CD4-positive, alpha-beta T cell (primary cell): Measurements from ENCODE around the gene PLCD4. TPM values are rescaled to one million over a fixed set of nuclear protein-coding genes. Genes with fewer than 3 reads are reported as not detected.

ENCODE experiments used
- ATAC-seq: fragments of 200-7000 bp; cut with Tn5 transposase; one replicate; pipeline ENCODE4 v1.10.0; 2022; ENCODE audit warnings: mild to moderate bottlenecking; ENCODE audit not compliant: poor library complexity
- CTCF ChIA-PET: fragments of 350-600 bp; sonication (Branson Sonifier 250); formaldehyde crosslinking; loops from one replicate; lab custom pipeline; 2021; ENCODE audit warnings: antibody characterized with exemption, inconsistent platforms; lab: Charles Lee
- POLR2A ChIA-PET: fragments of 350-600 bp; sonication (Branson Sonifier 250); formaldehyde crosslinking; loops from one replicate; lab custom pipeline; 2021; ENCODE audit warnings: antibody characterized with exemption, inconsistent platforms; lab: Charles Lee
- DNase-seq, 14 experiments: peaks; one replicate each; pipeline ENCODE4 v3.0.0-alpha.2; 2013 to 2020; ENCODE audit warnings: mixed read lengths in 2 of 14
- H3K27ac ChIP-seq, 2 donors: one replicate each; pipeline versions ENCODE4 v1.5.1 to v1.7.0; 2013; ENCODE audit warnings: low read length in 2 of 2, low read depth in 1 of 2, mild to moderate bottlenecking in 1 of 2
- H3K27me3 ChIP-seq, 2 experiments: 1 replicate in 1 of 2; 2 replicates in 1 of 2; pipeline versions ENCODE4 v1.6.1 to v1.7.0; 2013; ENCODE audit warnings: low read length in 2 of 2, control low read depth in 1 of 2, mild to moderate bottlenecking in 1 of 2, moderate library complexity in 1 of 2; ENCODE audit not compliant: insufficient read depth in 2 of 2, control insufficient read depth in 1 of 2
- H3K36me3 ChIP-seq: one replicate; pipeline ENCODE4 v1.6.1; 2013; ENCODE audit warnings: low read length, control low read depth; ENCODE audit not compliant: insufficient read depth
- H3K4me1 ChIP-seq: one replicate; pipeline ENCODE4 v1.6.1; 2013; ENCODE audit warnings: low read length, control low read depth; ENCODE audit not compliant: insufficient read depth
- H3K4me3 ChIP-seq: one replicate; pipeline ENCODE4 v1.5.1; 2013; ENCODE audit warnings: mild to moderate bottlenecking, low read length, moderate library complexity
- H3K9me3 ChIP-seq, 2 experiments: 1 replicate in 1 of 2; 2 replicates in 1 of 2; pipeline versions ENCODE4 v1.6.1 to v1.7.0; 2013; ENCODE audit warnings: low read length in 2 of 2, mild to moderate bottlenecking in 2 of 2, control low read depth in 1 of 2, moderate library complexity in 1 of 2; ENCODE audit not compliant: control insufficient read depth in 1 of 2, insufficient read depth in 1 of 2
- H3K27ac Mint-ChIP-seq: one replicate; pipeline ENCODE4 v1.8.0; 2020; ENCODE audit warnings: mixed read lengths
- H3K27me3 Mint-ChIP-seq: one replicate; pipeline ENCODE4 v1.8.0; 2021; ENCODE audit warnings: mixed read lengths
- H3K36me3 Mint-ChIP-seq: one replicate; pipeline ENCODE4 v1.8.0; 2021; ENCODE audit warnings: low read depth, mixed read lengths
- H3K4me1 Mint-ChIP-seq: one replicate; pipeline ENCODE4 v1.8.0; 2021; ENCODE audit warnings: low read depth, mixed read lengths
- H3K4me3 Mint-ChIP-seq: one replicate; pipeline ENCODE4 v1.8.0; 2020; ENCODE audit warnings: mild to moderate bottlenecking, mixed read lengths
- H3K9me3 Mint-ChIP-seq: one replicate; pipeline ENCODE4 v1.8.0; 2020; ENCODE audit warnings: mixed read lengths
- CTCF ChIP-seq: fragments of 200-600 bp; IDR thresholded peaks from one replicate; pipeline ENCODE4 v1.8.0; 2022; ENCODE audit warnings: antibody characterized with exemption, mild to moderate bottlenecking
- intact Hi-C, 2 experiments: fragments of 100-400 bp; cut with DNase I in 1 of 2; cut with micrococcal nuclease in 1 of 2; formaldehyde crosslinking; loops; one replicate each; pipeline versions ENCODE4 v1.15.1 to v1.9.0; 2023 to 2025; cut with DNase I, micrococcal nuclease
- total RNA-seq, 174 experiments: library from RNA in 2 of 174; stranded (reverse) in 2 of 174; gene quantifications; one replicate each; pipeline ENCODE4 v1.2.3 and lab custom pipeline; 2021 to 2026

The PLCD4 gene
- total RNA-seq, 2 experiments from 2014 or later: 0.25 to 0.77 TPM

- Mint-ChIP-seq H3K9me3 (no peaks in the 10 kb centered on the region), H3K4me1 (peaks cover 6% of the 10 kb centered on the region), H3K36me3 (peaks cover 78% of the 10 kb centered on the region), H3K4me3 (no peak overlapping the region), H3K27ac (no peak overlapping the region), H3K27me3 (no peaks in the 10 kb centered on the region)
- ATAC-seq (no peak), DNase-seq (no peak)
- H3K4me1 ChIP-seq: peaks cover 8% of the 10 kb centered on the region
- H3K36me3 ChIP-seq: peaks cover 85% of the 10 kb centered on the region
- POLR2A ChIA-PET: no interaction called here
- intact Hi-C loops: loop anchor here in 1 of 2 experiments (10.0 kb wide), 1 partner anchor 359 kb away; no protein-coding TSS in a partner anchor
- no peaks in the 10 kb centered on the region for H3K27me3 ChIP-seq
- no peak overlapping the region for H3K4me3 ChIP-seq
- H3K27ac ChIP-seq: no peak overlapping the region
- TF ChIP-seq CTCF: no peak
- H3K9me3 ChIP-seq: no peaks in the 10 kb centered on the region
- CTCF ChIA-PET: no interaction called here
Observed at GRCh38 chr2:218643751-218644310, 36.1 kb downstream of the PLCD4 start.

GRCh38 chr2:218644721-218645120 lies 37.0 kb downstream of the PLCD4 start:
- POLR2A ChIA-PET: no interaction called here

GRCh38 chr2:218645126-218645525 lies 37.4 kb downstream of the PLCD4 start:
- no peaks in the 10 kb centered on the region for H3K27me3 Mint-ChIP-seq
- Histone ChIP-seq H3K27me3 (no peaks in the 10 kb centered on the region), H3K27ac (no peak overlapping the region), H3K4me3 (no peak overlapping the region), H3K9me3 (no peaks in the 10 kb centered on the region), H3K36me3 (peaks cover 88% of the 10 kb centered on the region), H3K4me1 (peaks cover 8% of the 10 kb centered on the region)
- no peak overlapping the region for H3K27ac Mint-ChIP-seq
- no peaks in the 10 kb centered on the region for H3K9me3 Mint-ChIP-seq
- CTCF ChIA-PET: no interaction called here
- peaks cover 6% of the 10 kb centered on the region for H3K4me1 Mint-ChIP-seq
- no peak overlapping the region for H3K4me3 Mint-ChIP-seq
- no peak for TF ChIP-seq CTCF
- intact Hi-C loops: loop anchor here in 1 of 2 experiments (5.0 to 10.0 kb wide), 2 partner anchors 202 to 360 kb away; no protein-coding TSS in a partner anchor
- DNase-seq (no peak), ATAC-seq (no peak)
- peaks cover 80% of the 10 kb centered on the region for H3K36me3 Mint-ChIP-seq
- POLR2A ChIA-PET: no interaction called here

More at GRCh38 chr2:218644721-218645120, 37.0 kb downstream of the PLCD4 start:
- no peaks in the 10 kb centered on the region for H3K27me3 Mint-ChIP-seq
- no peak for ATAC-seq
- CTCF ChIA-PET: no interaction called here
- H3K4me1 Mint-ChIP-seq: peaks cover 6% of the 10 kb centered on the region
- Histone ChIP-seq H3K27me3 (no peaks in the 10 kb centered on the region), H3K27ac (no peak overlapping the region), H3K4me1 (peaks cover 8% of the 10 kb centered on the region), H3K9me3 (no peaks in the 10 kb centered on the region), H3K4me3 (no peak overlapping the region), H3K36me3 (peaks cover 87% of the 10 kb centered on the region)
- H3K27ac Mint-ChIP-seq: no peak overlapping the region
- H3K9me3 Mint-ChIP-seq: no peaks in the 10 kb centered on the region
- no peak for DNase-seq
- TF ChIP-seq CTCF: no peak
- peaks cover 80% of the 10 kb centered on the region for H3K36me3 Mint-ChIP-seq
- intact Hi-C loops: loop anchor here in 1 of 2 experiments (5.0 to 10.0 kb wide), 2 partner anchors 203 to 360 kb away; no protein-coding TSS in a partner anchor
- no peak overlapping the region for H3K4me3 Mint-ChIP-seq
